Neural progenitor cell (in vitro differentiated cells): Measurements from ENCODE around the gene COX17.

ENCODE experiments used
- CTCF ChIP-seq: fragments of 200-600 bp; sonication (generic); IDR thresholded peaks from 2 replicates; pipeline ENCODE4 v1.5.1; 2017; ENCODE audit warnings: antibody characterized with exemption, mild to moderate bottlenecking
- EZH2 ChIP-seq: fragments of 200-600 bp; sonication (generic); IDR thresholded peaks from 2 replicates; pipeline ENCODE4 v1.6.1; 2017; ENCODE audit warnings: antibody characterized with exemption, mild to moderate bottlenecking, moderate library complexity

DNA sequence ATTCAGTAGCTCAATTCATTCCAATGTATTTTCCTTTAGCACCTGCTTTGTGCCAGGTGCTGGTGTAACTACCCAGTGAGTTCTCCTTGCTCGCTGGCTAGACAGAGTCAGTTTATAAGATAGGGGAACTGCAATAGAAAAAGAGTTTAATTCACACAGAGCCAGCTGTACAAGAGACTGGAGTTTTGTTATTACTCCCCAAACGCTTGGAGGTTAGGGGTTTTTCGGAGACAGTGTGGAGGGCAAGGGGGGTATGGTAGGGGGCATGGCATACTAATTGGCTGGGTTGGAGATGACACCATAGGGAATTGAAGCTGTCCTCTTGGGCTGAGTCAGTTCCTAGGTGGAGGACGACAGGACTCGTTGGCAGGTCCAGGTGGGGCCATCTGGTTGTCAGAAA, 20.2 kb upstream of the COX17 start:
- TF ChIP-seq EZH2, result no peak
- no peak for TF ChIP-seq CTCF
